Liver (tissue), 9 donors: ENCODE data around the gene NET1. TPM values are rescaled to one million over a fixed set of nuclear protein-coding genes. Genes with fewer than 3 reads are reported as not detected.

Experiments
- DNase-seq: peaks from one replicate; pipeline ENCODE4 v3.0.0-alpha.2; 2017; ENCODE audit warnings: low spot score
- H3K27ac ChIP-seq, 2 donors: one replicate each; pipeline ENCODE4 v1.7.0; 2013; ENCODE audit warnings: inconsistent platforms in 2 of 2, low read length in 2 of 2, control low read depth in 1 of 2, low read depth in 1 of 2, mild to moderate bottlenecking in 1 of 2
- H3K27me3 ChIP-seq, 4 donors: one replicate each; pipeline versions ENCODE4 v1.6.1 to v1.7.0; 2013; ENCODE audit warnings: low read length in 3 of 4, inconsistent platforms in 1 of 4, mild to moderate bottlenecking in 1 of 4, moderate library complexity in 1 of 4; ENCODE audit not compliant: control insufficient read depth in 4 of 4, insufficient read depth in 4 of 4
- H3K36me3 ChIP-seq, 4 donors: one replicate each; pipeline versions ENCODE4 v1.6.1 to v1.7.0; 2013; ENCODE audit warnings: low read length in 3 of 4, mild to moderate bottlenecking in 3 of 4, low read depth in 1 of 4, moderate library complexity in 1 of 4; ENCODE audit not compliant: control insufficient read depth in 4 of 4, insufficient read depth in 3 of 4
- H3K4me1 ChIP-seq, 4 donors: one replicate each; pipeline versions ENCODE4 v1.6.1 to v1.7.0; 2013; ENCODE audit warnings: low read length in 3 of 4, mild to moderate bottlenecking in 3 of 4, moderate library complexity in 1 of 4; ENCODE audit not compliant: control insufficient read depth in 4 of 4, insufficient read depth in 4 of 4
- H3K4me3 ChIP-seq, 3 donors: one replicate each; pipeline versions ENCODE4 v1.6.1 to v1.7.0; 2013; ENCODE audit warnings: low read length in 3 of 3, control low read depth in 1 of 3, low read depth in 1 of 3, mild to moderate bottlenecking in 1 of 3
- H3K9ac ChIP-seq, 2 donors: one replicate each; pipeline ENCODE4 v1.7.0; 2013; ENCODE audit warnings: low read length in 2 of 2, mild to moderate bottlenecking in 2 of 2, moderate library complexity in 2 of 2, control low read depth in 1 of 2, low read depth in 1 of 2
- H3K9me3 ChIP-seq, 4 donors: one replicate each; pipeline versions ENCODE4 v1.6.1 to v1.7.0; 2013; ENCODE audit warnings: low read length in 3 of 4; ENCODE audit not compliant: control insufficient read depth in 4 of 4
- ATF3 ChIP-seq: IDR thresholded peaks from 2 replicates; pipeline ENCODE4 v1.6.1; 2016; ENCODE audit warnings: antibody characterized with exemption
- CTCF ChIP-seq: fragments of 150-350 bp; IDR thresholded peaks from 2 replicates; pipeline ENCODE4 v1.5.1; 2017; ENCODE audit warnings: improper control_type of control experiment, low read depth, low read length; ENCODE audit not compliant: missing input control
- EGR1 ChIP-seq, 2 donors: IDR thresholded peaks; 2 replicates each; pipeline ENCODE4 v1.6.1; 2016 to 2018; ENCODE audit warnings: antibody characterized with exemption in 2 of 2, low read depth in 2 of 2
- FOXA2 ChIP-seq: IDR thresholded peaks from 2 replicates; pipeline ENCODE4 v1.6.1; 2016; ENCODE audit warnings: antibody characterized with exemption
- GABPA ChIP-seq, 2 donors: IDR thresholded peaks in 1 of 2; conservative IDR thresholded peaks in 1 of 2; 2 replicates each; pipeline ENCODE4 v1.6.1; 2016; ENCODE audit warnings: antibody characterized with exemption in 2 of 2, mild to moderate bottlenecking in 1 of 2, moderate library complexity in 1 of 2
- HNF4A ChIP-seq, 2 donors: conservative IDR thresholded peaks; 2 replicates each; pipeline ENCODE4 v1.6.1; 2016; ENCODE audit warnings: antibody characterized with exemption in 2 of 2, mild to moderate bottlenecking in 2 of 2
- JUND ChIP-seq, 2 donors: IDR thresholded peaks; 2 replicates each; pipeline ENCODE4 v1.6.1; 2016; ENCODE audit warnings: antibody characterized with exemption in 2 of 2
- NR2F2 ChIP-seq: IDR thresholded peaks from 2 replicates; pipeline ENCODE4 v1.6.1; 2016; ENCODE audit warnings: antibody characterized with exemption
- REST ChIP-seq: IDR thresholded peaks from 2 replicates; pipeline ENCODE4 v1.6.1; 2016; ENCODE audit warnings: antibody characterized with exemption, mild to moderate bottlenecking
- RXRA ChIP-seq, 2 donors: IDR thresholded peaks; 2 replicates each; pipeline ENCODE4 v1.6.1; 2017 to 2018; ENCODE audit warnings: antibody characterized with exemption in 2 of 2, mild to moderate bottlenecking in 1 of 2
- YY1 ChIP-seq: IDR thresholded peaks from 2 replicates; pipeline ENCODE4 v1.6.1; 2016; ENCODE audit warnings: antibody characterized with exemption, mild to moderate bottlenecking
- WGBS: extraction: QIAGEN DNeasy Blood & Tissue Kit; methylation state at CpG from one replicate; pipeline ENCODE4 v1.1.7; 2013; 5-methylcytosine and 5-hydroxymethylcytosine counted together
- polyA plus RNA-seq, 2 donors: library from polyadenylated mRNA; stranded (reverse) in 1 of 2; unstranded in 1 of 2; fragments of 200-250 nt in 1 of 2; fragments of >200 nt in 1 of 2; fragmentation: Nextera tagmentation in 1 of 2; extraction: Ambion mirVana in 1 of 2; gene quantifications; one replicate each; pipeline versions ENCODE4 v1.2.1 to v1.2.3, GENCODE V29; 2013 to 2015
- total RNA-seq, 2 donors: library from RNA; depleted of rRNA; stranded (reverse); fragments of >200 nt; gene quantifications; one replicate each; pipeline ENCODE4 v1.2.3, GENCODE V29; 2014
- donor health status: healthy.
- donor health status: healthy.
- donor health status: healthy.
- donor health status: healthy.
- donor health status: healthy.

The NET1 gene
- total and polyA plus RNA-seq, 4 donors = 16.2 to 38.6 (median 25.6) TPM

- WGBS = 36% methylated on average over 3 of the region's 3 CpGs
- DNase-seq = no peak
- H3K4me3 ChIP-seq = peak overlapping the region in 1 of 3 donors; percentile 67
- no peaks in the 10 kb centered on the region for H3K36me3 ChIP-seq
- H3K9me3 ChIP-seq = peaks cover 0 to 3% (median 0%) of the 10 kb centered on the region in 4 donors
- H3K4me1 ChIP-seq = peaks cover 2 to 15% (median 10%) of the 10 kb centered on the region in 4 donors
- H3K9ac ChIP-seq = peak overlapping the region in 1 of 2 donors; percentile 1
- H3K27ac ChIP-seq = peak overlapping the region in 1 of 2 donors; percentile 70
- no peaks in the 10 kb centered on the region for H3K27me3 ChIP-seq
- TF ChIP-seq HNF4A (conservative IDR thresholded peaks at IDR 0.05) (no peak), RXRA (IDR thresholded peaks at IDR 0.05) (no peak), GABPA (IDR thresholded peaks at IDR 0.05 in 1 of 2, conservative IDR thresholded peaks at IDR 0.05 in 1 of 2) (no peak), NR2F2 (no peak)
These were observed 448 bp upstream of the NET1 start for GRCh38 chr10:5411941-5412276.

GRCh38 chr10:5413012-5413938 is 918 bp downstream of the NET1 start:
- TF ChIP-seq ATF3 (no peak), REST (no peak), NR2F2 (no peak), EGR1 (IDR thresholded peaks at IDR 0.05; ENCODE audit: low read depth in 2 of 2) (no peak), RXRA (IDR thresholded peaks at IDR 0.05) (peak in 1 of 2 donors; percentile 6), CTCF (no peak), YY1 (peak; percentile 76), HNF4A (conservative IDR thresholded peaks at IDR 0.05) (peak in 1 of 2 donors; percentile 7)
- Histone ChIP-seq H3K9me3 (peaks cover 0 to 3% (median 0%) of the 10 kb centered on the region in 4 donors), H3K4me3 (peak overlapping the region; percentile 67 to 85 (median 70)), H3K4me1 (peaks cover 2 to 15% (median 10%) of the 10 kb centered on the region in 4 donors), H3K9ac (peak overlapping the region; percentile 30 to 40), H3K27ac (peak overlapping the region; percentile 70 to 81), H3K36me3 (no peaks in the 10 kb centered on the region), H3K27me3 (no peaks in the 10 kb centered on the region)
- DNase-seq = no peak
- 10% methylated on average over 20 of the region's 20 CpGs for WGBS

GRCh38 chr10:5416981-5417380 is 4.6 kb downstream of the NET1 start:
- 85% methylated on average over 11 of the region's 11 CpGs for WGBS
- Histone ChIP-seq H3K4me1 (peaks cover 2 to 13% (median 9%) of the 10 kb centered on the region in 4 donors), H3K9ac (no peak overlapping the region), H3K27me3 (no peaks in the 10 kb centered on the region), H3K36me3 (peaks cover 0 to under 1% (median 0%) of the 10 kb centered on the region in 4 donors), H3K4me3 (no peak overlapping the region), H3K9me3 (peaks cover 0 to 2% (median 0%) of the 10 kb centered on the region in 4 donors), H3K27ac (no peak overlapping the region)
- no peak for DNase-seq
- TF ChIP-seq CTCF (no peak), NR2F2 (no peak), HNF4A (conservative IDR thresholded peaks at IDR 0.05) (no peak), JUND (IDR thresholded peaks at IDR 0.05) (no peak), GABPA (IDR thresholded peaks at IDR 0.05 in 1 of 2, conservative IDR thresholded peaks at IDR 0.05 in 1 of 2) (no peak), ATF3 (no peak), FOXA2 (no peak), REST (no peak)
